GM23338 (cell line): ENCODE results near the gene LHX4. TPM values are rescaled to one million over a fixed set of nuclear protein-coding genes. Genes with fewer than 3 reads are reported as not detected.

Source experiments
- ATAC-seq: fragments of 200-7000 bp; cut with Tn5 transposase; 3 replicates; pipeline ENCODE4 v1.9.1; 2020
- DNase-seq: peaks from one replicate; pipeline ENCODE4 v3.0.0-alpha.2; 2015; ENCODE audit warnings: low spot score
- H2AFZ ChIP-seq: fragments of 200-600 bp; sonication (generic); 2 replicates; pipeline ENCODE4 v1.8.0; 2016; ENCODE audit warnings: antibody characterized with exemption, mild to moderate bottlenecking, moderate library complexity
- H3F3A ChIP-seq: fragments of 200-600 bp; sonication (generic); replicated peaks from 2 replicates; pipeline ENCODE4 v1.8.0; 2017; ENCODE audit warnings: antibody characterized with exemption, mixed run types, low read depth
- H3K27ac ChIP-seq: fragments of 200-600 bp; sonication (generic); 2 replicates; pipeline ENCODE4 v1.6.1; 2016; ENCODE audit warnings: low read depth
- H3K27me3 ChIP-seq: fragments of 200-600 bp; sonication (generic); 2 replicates; pipeline ENCODE4 v1.8.0; 2016; ENCODE audit warnings: mild to moderate bottlenecking, mixed run types, moderate library complexity; ENCODE audit not compliant: insufficient read depth
- H3K36me3 ChIP-seq: fragments of 200-600 bp; sonication (generic); 2 replicates; pipeline ENCODE4 v1.8.0; 2016; ENCODE audit warnings: mild to moderate bottlenecking; ENCODE audit not compliant: insufficient read depth
- H3K4me1 ChIP-seq: fragments of 200-600 bp; sonication (generic); 2 replicates; pipeline ENCODE4 v1.8.0; 2016; ENCODE audit warnings: mild to moderate bottlenecking, moderate library complexity; ENCODE audit not compliant: insufficient read depth
- H3K4me2 ChIP-seq: fragments of 200-600 bp; sonication (generic); 2 replicates; pipeline ENCODE4 v1.7.1; 2017; ENCODE audit warnings: mixed run types
- H3K4me3 ChIP-seq: fragments of 200-600 bp; sonication (generic); 2 replicates; pipeline ENCODE4 v1.6.1; 2016; ENCODE audit warnings: mixed run types
- H3K79me2 ChIP-seq: fragments of 200-600 bp; sonication (generic); replicated peaks from 2 replicates; pipeline ENCODE4 v1.8.0; 2017; ENCODE audit warnings: mild to moderate bottlenecking; ENCODE audit not compliant: insufficient read depth
- H3K9me2 ChIP-seq: fragments of 200-600 bp; sonication (generic); 2 replicates; pipeline ENCODE4 v1.8.0; 2017; ENCODE audit not compliant: insufficient read depth
- H4K20me1 ChIP-seq: fragments of 200-600 bp; sonication (generic); replicated peaks from 2 replicates; pipeline ENCODE4 v1.8.0; 2017; ENCODE audit warnings: mild to moderate bottlenecking; ENCODE audit not compliant: insufficient read depth
- H3K27ac Mint-ChIP-seq: 2 replicates; pipeline ENCODE4 v1.8.0; 2020; ENCODE audit warnings: inconsistent platforms, mild to moderate bottlenecking, moderate library complexity, mixed read lengths
- H3K27me3 Mint-ChIP-seq: 3 replicates; pipeline ENCODE4 v1.8.0; 2022; ENCODE audit warnings: low read depth, mild to moderate bottlenecking, moderate library complexity, mixed read lengths, inconsistent platforms; ENCODE audit not compliant: insufficient read depth, poor library complexity
- H3K36me3 Mint-ChIP-seq: 3 replicates; pipeline ENCODE4 v1.8.0; 2021; ENCODE audit warnings: low read depth, mild to moderate bottlenecking, inconsistent platforms, moderate library complexity, mixed read lengths
- H3K4me1 Mint-ChIP-seq: 3 replicates; pipeline ENCODE4 v1.8.0; 2020; ENCODE audit warnings: mild to moderate bottlenecking, inconsistent platforms, mixed read lengths
- H3K4me3 Mint-ChIP-seq: 3 replicates; pipeline ENCODE4 v1.8.0; 2021; ENCODE audit warnings: moderate library complexity, mild to moderate bottlenecking, inconsistent platforms, mixed read lengths
- H3K9me3 Mint-ChIP-seq: 3 replicates; pipeline ENCODE4 v1.8.0; 2020; ENCODE audit warnings: moderate library complexity, mild to moderate bottlenecking, inconsistent platforms, mixed read lengths
- CREB1 ChIP-seq: fragments of 250-450 bp; sonication (Bioruptor Pico); IDR thresholded peaks from 2 replicates; pipeline ENCODE4 v1.5.0; 2020; ENCODE audit warnings: low read depth, mild to moderate bottlenecking, moderate library complexity
- CTCF ChIP-seq, 2 experiments: fragments of 200-600 bp in 1 of 2; sonication (generic) in 1 of 2; conservative IDR thresholded peaks; 2 replicates each; pipeline versions ENCODE4 v1.5.1 to v1.6.1; 2016 to 2017; ENCODE audit warnings: antibody characterized with exemption in 2 of 2, low read depth in 2 of 2, mild to moderate bottlenecking in 2 of 2, moderate library complexity in 1 of 2
- EZH2 ChIP-seq: fragments of 200-600 bp; sonication (generic); IDR thresholded peaks from one replicate; pipeline ENCODE4 v1.8.0; 2017; ENCODE audit warnings: antibody characterized with exemption, mild to moderate bottlenecking, low read depth; ENCODE audit not compliant: unreplicated experiment
- JUNB ChIP-seq: IDR thresholded peaks from one replicate; pipeline ENCODE4 v1.6.1; 2016; ENCODE audit warnings: antibody characterized with exemption; ENCODE audit not compliant: unreplicated experiment
- NANOG ChIP-seq: IDR thresholded peaks from 2 replicates; pipeline ENCODE4 v1.6.1; 2016; ENCODE audit warnings: antibody characterized with exemption, borderline replicate concordance
- STAT1 ChIP-seq: IDR thresholded peaks from one replicate; pipeline ENCODE4 v1.6.1; 2016; ENCODE audit warnings: antibody characterized with exemption; ENCODE audit not compliant: unreplicated experiment
- ZNF114 ChIP-seq: fragments of 250-450 bp; sonication (Bioruptor Pico); IDR thresholded peaks from 2 replicates; pipeline ENCODE4 v1.5.0; 2020; ENCODE audit warnings: mild to moderate bottlenecking, moderate library complexity
- polyA plus RNA-seq: library from polyadenylated mRNA; unstranded; fragments of >200 nt; fragmentation: Nextera tagmentation; extraction: Ambion mirVana; gene quantifications from 2 replicates; pipeline ENCODE4 v1.2.1, GENCODE V29; 2016
- total RNA-seq: library from RNA; depleted of rRNA; stranded (reverse); fragments of >200 nt; shearing (Covaris generic); gene quantifications from 2 replicates; pipeline ENCODE4 v1.2.3, GENCODE V29; 2014
- TF ChIP-seq, protein P1 (sequence below): fragments of 250-450 bp; sonication (Bioruptor Pico); IDR thresholded peaks from 2 replicates; pipeline ENCODE4 v1.5.0; 2020; ENCODE audit warnings: mild to moderate bottlenecking, moderate library complexity
- TF ChIP-seq, protein P2 (sequence below): IDR thresholded peaks from one replicate; pipeline ENCODE4 v1.6.1; 2018; ENCODE audit warnings: antibody characterized with exemption; ENCODE audit not compliant: unreplicated experiment

The LHX4 gene
- total and polyA plus RNA-seq, 2 experiments from 2014 or later: 1.4 to 2.5 TPM

DNA sequence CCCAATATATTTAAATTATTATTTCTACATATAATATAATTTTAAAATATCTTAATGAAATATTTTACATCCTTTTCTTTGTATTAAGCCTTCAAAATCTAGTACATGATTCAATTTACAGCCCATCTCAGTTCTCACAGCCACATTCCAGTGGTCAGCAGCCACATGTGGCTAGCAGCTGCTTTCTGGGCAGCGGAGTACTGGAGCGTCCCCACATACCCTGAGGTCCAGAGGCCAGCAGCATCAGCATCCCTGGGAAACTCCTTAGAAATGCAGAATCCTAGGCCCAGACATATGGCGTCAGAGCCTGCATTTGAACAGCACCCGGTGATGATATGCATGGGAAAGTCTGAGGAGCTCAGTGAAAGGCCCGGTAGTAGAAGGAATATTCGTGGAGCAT, 8.6 kb upstream of the LHX4 start:
- DNase-seq (no peak), ATAC-seq (no peak)
- Histone ChIP-seq H3K4me3 (no peak overlapping the region), H3K27me3 (peaks cover 23% of the 10 kb centered on the region), H3K79me2 (no peaks in the 10 kb centered on the region), H3K36me3 (no peaks in the 10 kb centered on the region), H3K27ac (no peak overlapping the region), H3F3A (no peaks in the 10 kb centered on the region), H3K4me2 (no peak overlapping the region), H3K4me1 (peaks cover 12% of the 10 kb centered on the region; the same call in 1 of the 2 replicates), H3K9me2 (no peaks in the 10 kb centered on the region), H4K20me1 (no peaks in the 10 kb centered on the region; the same call in 1 of the 2 replicates), H2AFZ (no peak overlapping the region)
- Mint-ChIP-seq H3K4me3 (no peak overlapping the region), H3K9me3 (no peaks in the 10 kb centered on the region), H3K4me1 (peaks cover 15% of the 10 kb centered on the region), H3K27ac (no peak overlapping the region), H3K27me3 (peaks cover 5% of the 10 kb centered on the region), H3K36me3 (no peaks in the 10 kb centered on the region)
- no peak for TF ChIP-seq CTCF (conservative IDR thresholded peaks at IDR 0.05; ENCODE audit: low read depth in 2 of 2)
- TF ChIP-seq, protein P1, sequence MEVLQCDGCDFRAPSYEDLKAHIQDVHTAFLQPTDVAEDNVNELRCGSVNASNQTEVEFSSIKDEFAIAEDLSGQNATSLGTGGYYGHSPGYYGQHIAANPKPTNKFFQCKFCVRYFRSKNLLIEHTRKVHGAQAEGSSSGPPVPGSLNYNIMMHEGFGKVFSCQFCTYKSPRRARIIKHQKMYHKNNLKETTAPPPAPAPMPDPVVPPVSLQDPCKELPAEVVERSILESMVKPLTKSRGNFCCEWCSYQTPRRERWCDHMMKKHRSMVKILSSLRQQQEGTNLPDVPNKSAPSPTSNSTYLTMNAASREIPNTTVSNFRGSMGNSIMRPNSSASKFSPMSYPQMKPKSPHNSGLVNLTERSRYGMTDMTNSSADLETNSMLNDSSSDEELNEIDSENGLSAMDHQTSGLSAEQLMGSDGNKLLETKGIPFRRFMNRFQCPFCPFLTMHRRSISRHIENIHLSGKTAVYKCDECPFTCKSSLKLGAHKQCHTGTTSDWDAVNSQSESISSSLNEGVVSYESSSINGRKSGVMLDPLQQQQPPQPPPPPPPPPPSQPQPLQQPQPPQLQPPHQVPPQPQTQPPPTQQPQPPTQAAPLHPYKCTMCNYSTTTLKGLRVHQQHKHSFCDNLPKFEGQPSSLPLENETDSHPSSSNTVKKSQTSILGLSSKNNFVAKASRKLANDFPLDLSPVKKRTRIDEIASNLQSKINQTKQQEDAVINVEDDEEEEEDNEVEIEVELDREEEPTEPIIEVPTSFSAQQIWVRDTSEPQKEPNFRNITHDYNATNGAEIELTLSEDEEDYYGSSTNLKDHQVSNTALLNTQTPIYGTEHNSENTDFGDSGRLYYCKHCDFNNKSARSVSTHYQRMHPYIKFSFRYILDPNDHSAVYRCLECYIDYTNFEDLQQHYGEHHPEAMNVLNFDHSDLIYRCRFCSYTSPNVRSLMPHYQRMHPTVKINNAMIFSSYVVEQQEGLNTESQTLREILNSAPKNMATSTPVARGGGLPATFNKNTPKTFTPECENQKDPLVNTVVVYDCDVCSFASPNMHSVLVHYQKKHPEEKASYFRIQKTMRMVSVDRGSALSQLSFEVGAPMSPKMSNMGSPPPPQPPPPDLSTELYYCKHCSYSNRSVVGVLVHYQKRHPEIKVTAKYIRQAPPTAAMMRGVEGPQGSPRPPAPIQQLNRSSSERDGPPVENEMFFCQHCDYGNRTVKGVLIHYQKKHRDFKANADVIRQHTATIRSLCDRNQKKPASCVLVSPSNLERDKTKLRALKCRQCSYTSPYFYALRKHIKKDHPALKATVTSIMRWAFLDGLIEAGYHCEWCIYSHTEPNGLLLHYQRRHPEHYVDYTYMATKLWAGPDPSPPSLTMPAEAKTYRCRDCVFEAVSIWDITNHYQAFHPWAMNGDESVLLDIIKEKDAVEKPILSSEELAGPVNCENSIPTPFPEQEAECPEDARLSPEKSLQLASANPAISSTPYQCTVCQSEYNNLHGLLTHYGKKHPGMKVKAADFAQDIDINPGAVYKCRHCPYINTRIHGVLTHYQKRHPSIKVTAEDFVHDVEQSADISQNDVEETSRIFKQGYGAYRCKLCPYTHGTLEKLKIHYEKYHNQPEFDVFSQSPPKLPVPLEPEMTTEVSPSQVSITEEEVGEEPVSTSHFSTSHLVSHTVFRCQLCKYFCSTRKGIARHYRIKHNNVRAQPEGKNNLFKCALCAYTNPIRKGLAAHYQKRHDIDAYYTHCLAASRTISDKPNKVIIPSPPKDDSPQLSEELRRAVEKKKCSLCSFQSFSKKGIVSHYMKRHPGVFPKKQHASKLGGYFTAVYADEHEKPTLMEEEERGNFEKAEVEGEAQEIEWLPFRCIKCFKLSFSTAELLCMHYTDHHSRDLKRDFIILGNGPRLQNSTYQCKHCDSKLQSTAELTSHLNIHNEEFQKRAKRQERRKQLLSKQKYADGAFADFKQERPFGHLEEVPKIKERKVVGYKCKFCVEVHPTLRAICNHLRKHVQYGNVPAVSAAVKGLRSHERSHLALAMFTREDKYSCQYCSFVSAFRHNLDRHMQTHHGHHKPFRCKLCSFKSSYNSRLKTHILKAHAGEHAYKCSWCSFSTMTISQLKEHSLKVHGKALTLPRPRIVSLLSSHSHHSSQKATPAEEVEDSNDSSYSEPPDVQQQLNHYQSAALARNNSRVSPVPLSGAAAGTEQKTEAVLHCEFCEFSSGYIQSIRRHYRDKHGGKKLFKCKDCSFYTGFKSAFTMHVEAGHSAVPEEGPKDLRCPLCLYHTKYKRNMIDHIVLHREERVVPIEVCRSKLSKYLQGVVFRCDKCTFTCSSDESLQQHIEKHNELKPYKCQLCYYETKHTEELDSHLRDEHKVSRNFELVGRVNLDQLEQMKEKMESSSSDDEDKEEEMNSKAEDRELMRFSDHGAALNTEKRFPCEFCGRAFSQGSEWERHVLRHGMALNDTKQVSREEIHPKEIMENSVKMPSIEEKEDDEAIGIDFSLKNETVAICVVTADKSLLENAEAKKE (CRISPR knock-in tag): no peak
- TF ChIP-seq, protein P2, sequence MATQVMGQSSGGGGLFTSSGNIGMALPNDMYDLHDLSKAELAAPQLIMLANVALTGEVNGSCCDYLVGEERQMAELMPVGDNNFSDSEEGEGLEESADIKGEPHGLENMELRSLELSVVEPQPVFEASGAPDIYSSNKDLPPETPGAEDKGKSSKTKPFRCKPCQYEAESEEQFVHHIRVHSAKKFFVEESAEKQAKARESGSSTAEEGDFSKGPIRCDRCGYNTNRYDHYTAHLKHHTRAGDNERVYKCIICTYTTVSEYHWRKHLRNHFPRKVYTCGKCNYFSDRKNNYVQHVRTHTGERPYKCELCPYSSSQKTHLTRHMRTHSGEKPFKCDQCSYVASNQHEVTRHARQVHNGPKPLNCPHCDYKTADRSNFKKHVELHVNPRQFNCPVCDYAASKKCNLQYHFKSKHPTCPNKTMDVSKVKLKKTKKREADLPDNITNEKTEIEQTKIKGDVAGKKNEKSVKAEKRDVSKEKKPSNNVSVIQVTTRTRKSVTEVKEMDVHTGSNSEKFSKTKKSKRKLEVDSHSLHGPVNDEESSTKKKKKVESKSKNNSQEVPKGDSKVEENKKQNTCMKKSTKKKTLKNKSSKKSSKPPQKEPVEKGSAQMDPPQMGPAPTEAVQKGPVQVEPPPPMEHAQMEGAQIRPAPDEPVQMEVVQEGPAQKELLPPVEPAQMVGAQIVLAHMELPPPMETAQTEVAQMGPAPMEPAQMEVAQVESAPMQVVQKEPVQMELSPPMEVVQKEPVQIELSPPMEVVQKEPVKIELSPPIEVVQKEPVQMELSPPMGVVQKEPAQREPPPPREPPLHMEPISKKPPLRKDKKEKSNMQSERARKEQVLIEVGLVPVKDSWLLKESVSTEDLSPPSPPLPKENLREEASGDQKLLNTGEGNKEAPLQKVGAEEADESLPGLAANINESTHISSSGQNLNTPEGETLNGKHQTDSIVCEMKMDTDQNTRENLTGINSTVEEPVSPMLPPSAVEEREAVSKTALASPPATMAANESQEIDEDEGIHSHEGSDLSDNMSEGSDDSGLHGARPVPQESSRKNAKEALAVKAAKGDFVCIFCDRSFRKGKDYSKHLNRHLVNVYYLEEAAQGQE: no peak
- no peak for TF ChIP-seq ZNF114 (CRISPR knock-in tag)
- TF ChIP-seq STAT1: no peak
- no peak for TF ChIP-seq JUNB
- no peak for TF ChIP-seq CREB1 (CRISPR knock-in tag)
- TF ChIP-seq EZH2: no peak
- TF ChIP-seq NANOG: no peak
